GM12872 (cell line): Measurements from ENCODE around the gene RAPGEF4.

Experiments
- TF ChIP-seq, protein P1 (sequence below): IDR thresholded peaks from 3 replicates; pipeline ENCODE4 v1.5.1; 2011; ENCODE audit warnings: low read depth, mild to moderate bottlenecking, low read length, moderate library complexity; ENCODE audit not compliant: insufficient read depth

RAPGEF4 gene

DNA sequence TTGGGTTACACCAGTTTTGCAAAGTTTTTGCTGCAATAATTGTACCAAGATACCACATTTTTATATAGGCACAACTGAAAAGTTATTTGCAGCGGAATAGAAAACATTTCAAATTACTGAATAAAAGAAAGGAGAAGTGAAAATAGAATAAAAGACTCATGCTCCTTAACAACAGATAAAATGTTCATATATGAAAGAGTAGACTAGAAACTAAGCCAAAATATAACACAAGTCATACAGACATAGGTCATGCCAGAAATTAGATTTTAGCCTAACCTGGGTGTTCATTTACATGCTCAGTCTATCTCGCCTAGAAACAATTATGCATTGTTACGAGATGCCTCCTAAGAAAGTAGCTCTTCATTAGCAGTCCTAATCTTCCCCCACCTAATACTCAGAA is 323.6 kb downstream of the RAPGEF4 start:
- TF ChIP-seq, protein P1, sequence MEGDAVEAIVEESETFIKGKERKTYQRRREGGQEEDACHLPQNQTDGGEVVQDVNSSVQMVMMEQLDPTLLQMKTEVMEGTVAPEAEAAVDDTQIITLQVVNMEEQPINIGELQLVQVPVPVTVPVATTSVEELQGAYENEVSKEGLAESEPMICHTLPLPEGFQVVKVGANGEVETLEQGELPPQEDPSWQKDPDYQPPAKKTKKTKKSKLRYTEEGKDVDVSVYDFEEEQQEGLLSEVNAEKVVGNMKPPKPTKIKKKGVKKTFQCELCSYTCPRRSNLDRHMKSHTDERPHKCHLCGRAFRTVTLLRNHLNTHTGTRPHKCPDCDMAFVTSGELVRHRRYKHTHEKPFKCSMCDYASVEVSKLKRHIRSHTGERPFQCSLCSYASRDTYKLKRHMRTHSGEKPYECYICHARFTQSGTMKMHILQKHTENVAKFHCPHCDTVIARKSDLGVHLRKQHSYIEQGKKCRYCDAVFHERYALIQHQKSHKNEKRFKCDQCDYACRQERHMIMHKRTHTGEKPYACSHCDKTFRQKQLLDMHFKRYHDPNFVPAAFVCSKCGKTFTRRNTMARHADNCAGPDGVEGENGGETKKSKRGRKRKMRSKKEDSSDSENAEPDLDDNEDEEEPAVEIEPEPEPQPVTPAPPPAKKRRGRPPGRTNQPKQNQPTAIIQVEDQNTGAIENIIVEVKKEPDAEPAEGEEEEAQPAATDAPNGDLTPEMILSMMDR, result no peak

DNA sequence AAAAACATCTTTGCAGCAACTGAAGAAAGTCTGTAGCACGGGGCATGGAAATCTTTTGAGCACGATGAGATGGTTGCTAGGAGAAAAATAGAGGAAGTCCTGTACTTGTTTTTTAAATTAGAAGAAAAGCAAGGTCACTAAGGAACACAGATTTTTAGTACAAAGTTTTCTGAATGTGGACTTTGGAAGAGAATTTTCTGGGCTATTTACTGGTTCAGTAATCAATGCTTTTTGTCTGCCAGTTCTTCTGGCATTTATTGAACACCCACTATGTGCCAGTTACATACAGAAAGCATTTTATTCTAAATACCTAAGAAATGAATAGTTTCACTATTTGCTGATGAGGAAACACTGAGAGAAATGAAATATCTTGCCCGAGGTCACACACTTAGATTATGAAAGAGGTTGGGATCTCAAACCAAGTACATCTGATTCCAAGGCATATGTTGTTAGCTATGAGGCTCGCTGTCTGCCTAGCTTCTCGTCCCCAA is 324.4 kb downstream of the RAPGEF4 start:
- TF ChIP-seq, protein P1, result no peak

GRCh38 chr2:173062801-173063200 is 327.2 kb downstream of the RAPGEF4 start:
- TF ChIP-seq, protein P1, result no peak

- TF ChIP-seq, protein P1, result no peak
Observed at GRCh38 chr2:173064151-173064805, 328.6 kb downstream of the RAPGEF4 start.

DNA sequence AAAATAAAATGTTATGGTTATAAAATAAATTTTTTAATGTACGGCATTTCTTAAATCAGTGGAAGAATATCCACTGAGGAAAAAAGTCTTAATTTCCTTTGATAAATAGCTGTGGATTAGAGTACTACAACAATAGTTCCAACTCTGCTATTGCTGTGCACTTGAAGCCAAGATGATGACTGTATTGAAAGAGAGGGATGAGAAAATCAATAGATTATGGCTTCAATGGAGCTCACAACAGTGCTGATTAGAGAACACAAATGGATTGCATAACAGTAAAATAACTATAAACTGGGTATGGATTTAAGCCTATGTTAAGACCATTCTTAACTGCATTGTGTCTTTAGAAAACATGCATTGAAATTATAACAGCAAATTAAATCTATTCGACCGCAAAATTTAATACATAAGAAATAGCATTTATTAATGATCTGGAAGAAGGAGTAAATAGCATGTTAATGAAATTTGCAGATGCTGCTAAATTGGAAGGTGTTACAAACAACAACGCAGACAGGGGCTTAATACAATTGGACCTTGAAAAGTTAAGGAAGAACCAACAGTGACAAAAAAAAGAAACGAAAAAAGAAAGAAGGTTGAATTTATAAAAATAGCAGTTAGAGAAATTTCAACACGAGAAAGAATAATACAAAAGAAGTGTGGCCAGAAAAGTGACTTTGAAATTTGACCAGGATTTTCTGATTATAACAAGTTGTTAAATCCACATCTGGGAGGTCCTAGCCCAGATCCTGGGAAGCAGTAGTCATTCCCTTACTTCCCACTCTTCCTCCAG is 331.4 kb downstream of the RAPGEF4 start:
- TF ChIP-seq, protein P1, result no peak

DNA sequence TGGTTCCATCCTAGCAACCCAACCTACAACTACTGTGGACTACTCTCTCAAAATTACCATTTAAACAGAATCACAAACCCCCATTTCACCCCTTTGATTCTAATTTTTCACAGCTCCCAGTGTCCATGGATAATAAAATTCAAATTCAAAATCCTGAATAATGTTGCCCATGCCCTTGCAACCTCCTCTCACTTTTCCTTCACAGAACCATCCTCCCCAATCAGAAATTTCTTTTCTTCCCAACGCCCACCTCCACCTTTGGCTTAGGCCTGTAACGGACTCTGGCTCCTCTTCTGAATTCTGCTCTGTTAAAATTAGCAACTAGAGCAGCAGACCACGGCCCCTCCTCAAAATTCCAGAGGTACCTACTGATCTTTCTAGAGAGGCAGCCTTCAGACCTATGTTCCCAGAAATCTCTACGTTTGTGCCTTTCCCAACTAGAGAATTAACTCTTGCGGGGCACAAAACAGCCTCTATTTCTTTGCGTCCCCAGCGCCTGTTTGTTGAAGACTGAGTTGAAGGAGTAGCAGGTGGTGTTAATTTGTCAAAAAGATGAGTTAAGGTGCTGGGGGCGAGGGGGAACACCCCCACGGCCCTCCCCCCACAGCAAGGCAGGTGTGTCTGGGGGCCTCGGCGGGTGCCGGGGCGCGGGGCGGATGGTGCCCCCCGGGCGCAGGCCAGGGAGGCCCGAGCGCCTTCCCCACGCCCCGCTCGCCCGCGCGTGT is 339.6 kb downstream of the RAPGEF4 start:
- TF ChIP-seq, protein P1, result no peak
